CD4-positive, alpha-beta T cell (primary cell): ENCODE data around the gene MICAL2. TPM values are rescaled to one million over a fixed set of nuclear protein-coding genes. Genes with fewer than 3 reads are reported as not detected.

ENCODE experiments used
- ATAC-seq: fragments of 200-7000 bp; cut with Tn5 transposase; one replicate; pipeline ENCODE4 v1.10.0; 2022; ENCODE audit warnings: mild to moderate bottlenecking; ENCODE audit not compliant: poor library complexity
- CTCF ChIA-PET: fragments of 350-600 bp; sonication (Branson Sonifier 250); formaldehyde crosslinking; loops from one replicate; lab custom pipeline; 2021; ENCODE audit warnings: antibody characterized with exemption, inconsistent platforms; lab: Charles Lee
- POLR2A ChIA-PET: fragments of 350-600 bp; sonication (Branson Sonifier 250); formaldehyde crosslinking; loops from one replicate; lab custom pipeline; 2021; ENCODE audit warnings: antibody characterized with exemption, inconsistent platforms; lab: Charles Lee
- DNase-seq, 14 experiments: peaks; one replicate each; pipeline ENCODE4 v3.0.0-alpha.2; 2013 to 2020; ENCODE audit warnings: mixed read lengths in 2 of 14
- H3K27ac ChIP-seq, 2 donors: one replicate each; pipeline versions ENCODE4 v1.5.1 to v1.7.0; 2013; ENCODE audit warnings: low read length in 2 of 2, low read depth in 1 of 2, mild to moderate bottlenecking in 1 of 2
- H3K27me3 ChIP-seq, 2 experiments: 1 replicate in 1 of 2; 2 replicates in 1 of 2; pipeline versions ENCODE4 v1.6.1 to v1.7.0; 2013; ENCODE audit warnings: low read length in 2 of 2, control low read depth in 1 of 2, mild to moderate bottlenecking in 1 of 2, moderate library complexity in 1 of 2; ENCODE audit not compliant: insufficient read depth in 2 of 2, control insufficient read depth in 1 of 2
- H3K36me3 ChIP-seq: one replicate; pipeline ENCODE4 v1.6.1; 2013; ENCODE audit warnings: low read length, control low read depth; ENCODE audit not compliant: insufficient read depth
- H3K4me1 ChIP-seq: one replicate; pipeline ENCODE4 v1.6.1; 2013; ENCODE audit warnings: low read length, control low read depth; ENCODE audit not compliant: insufficient read depth
- H3K4me3 ChIP-seq: one replicate; pipeline ENCODE4 v1.5.1; 2013; ENCODE audit warnings: mild to moderate bottlenecking, low read length, moderate library complexity
- H3K9me3 ChIP-seq, 2 experiments: 1 replicate in 1 of 2; 2 replicates in 1 of 2; pipeline versions ENCODE4 v1.6.1 to v1.7.0; 2013; ENCODE audit warnings: low read length in 2 of 2, mild to moderate bottlenecking in 2 of 2, control low read depth in 1 of 2, moderate library complexity in 1 of 2; ENCODE audit not compliant: control insufficient read depth in 1 of 2, insufficient read depth in 1 of 2
- H3K27ac Mint-ChIP-seq: one replicate; pipeline ENCODE4 v1.8.0; 2020; ENCODE audit warnings: mixed read lengths
- H3K27me3 Mint-ChIP-seq: one replicate; pipeline ENCODE4 v1.8.0; 2021; ENCODE audit warnings: mixed read lengths
- H3K36me3 Mint-ChIP-seq: one replicate; pipeline ENCODE4 v1.8.0; 2021; ENCODE audit warnings: low read depth, mixed read lengths
- H3K4me1 Mint-ChIP-seq: one replicate; pipeline ENCODE4 v1.8.0; 2021; ENCODE audit warnings: low read depth, mixed read lengths
- H3K4me3 Mint-ChIP-seq: one replicate; pipeline ENCODE4 v1.8.0; 2020; ENCODE audit warnings: mild to moderate bottlenecking, mixed read lengths
- H3K9me3 Mint-ChIP-seq: one replicate; pipeline ENCODE4 v1.8.0; 2020; ENCODE audit warnings: mixed read lengths
- intact Hi-C, 2 experiments: fragments of 100-400 bp; cut with DNase I in 1 of 2; cut with micrococcal nuclease in 1 of 2; formaldehyde crosslinking; loops; one replicate each; pipeline versions ENCODE4 v1.15.1 to v1.9.0; 2023 to 2025; cut with DNase I, micrococcal nuclease
- total RNA-seq, 174 experiments: library from RNA in 2 of 174; stranded (reverse) in 2 of 174; gene quantifications; one replicate each; pipeline ENCODE4 v1.2.3 and lab custom pipeline; 2021 to 2026
- TF ChIP-seq, protein P1 (sequence below): fragments of 200-600 bp; IDR thresholded peaks from one replicate; pipeline ENCODE4 v1.8.0; 2022; ENCODE audit warnings: antibody characterized with exemption, mild to moderate bottlenecking

MICAL2 gene
- total RNA-seq, 2 experiments from 2014 or later = 12.8 to 14.1 TPM

DNA sequence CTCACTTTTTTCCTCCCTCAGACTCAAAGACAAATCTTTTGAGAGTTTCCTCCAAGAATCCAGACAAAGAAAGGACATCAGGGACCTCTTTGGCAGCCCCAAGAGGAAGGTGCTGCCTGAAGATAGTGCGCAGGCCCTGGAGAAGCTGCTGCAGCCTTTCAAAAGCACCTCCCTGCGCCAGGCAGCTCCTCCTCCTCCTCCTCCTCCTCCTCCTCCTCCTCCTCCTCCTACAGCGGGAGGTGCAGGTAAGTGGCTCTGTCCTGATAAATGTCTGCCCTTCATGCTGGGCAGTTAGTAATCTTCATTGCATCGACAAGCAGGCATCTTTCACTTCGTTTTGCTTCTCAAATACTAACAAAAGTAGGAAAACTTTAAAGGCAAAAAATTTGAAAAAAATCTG lies 184.2 kb downstream of the MICAL2 start:
- DNase-seq = no peak
- peaks cover 4% of the 10 kb centered on the region for H3K9me3 Mint-ChIP-seq
- no peaks in the 10 kb centered on the region for H3K36me3 ChIP-seq
- no peak overlapping the region for H3K4me3 Mint-ChIP-seq
- H3K4me1 ChIP-seq = peaks cover 10% of the 10 kb centered on the region
- ChIA-PET CTCF (no interaction called here), POLR2A (no interaction called here)
- peaks cover 0 to 5% of the 10 kb centered on the region in 2 experiments for H3K9me3 ChIP-seq
- H3K27ac Mint-ChIP-seq = no peak overlapping the region
- peaks cover 18% of the 10 kb centered on the region for H3K4me1 Mint-ChIP-seq
- TF ChIP-seq, protein P1, sequence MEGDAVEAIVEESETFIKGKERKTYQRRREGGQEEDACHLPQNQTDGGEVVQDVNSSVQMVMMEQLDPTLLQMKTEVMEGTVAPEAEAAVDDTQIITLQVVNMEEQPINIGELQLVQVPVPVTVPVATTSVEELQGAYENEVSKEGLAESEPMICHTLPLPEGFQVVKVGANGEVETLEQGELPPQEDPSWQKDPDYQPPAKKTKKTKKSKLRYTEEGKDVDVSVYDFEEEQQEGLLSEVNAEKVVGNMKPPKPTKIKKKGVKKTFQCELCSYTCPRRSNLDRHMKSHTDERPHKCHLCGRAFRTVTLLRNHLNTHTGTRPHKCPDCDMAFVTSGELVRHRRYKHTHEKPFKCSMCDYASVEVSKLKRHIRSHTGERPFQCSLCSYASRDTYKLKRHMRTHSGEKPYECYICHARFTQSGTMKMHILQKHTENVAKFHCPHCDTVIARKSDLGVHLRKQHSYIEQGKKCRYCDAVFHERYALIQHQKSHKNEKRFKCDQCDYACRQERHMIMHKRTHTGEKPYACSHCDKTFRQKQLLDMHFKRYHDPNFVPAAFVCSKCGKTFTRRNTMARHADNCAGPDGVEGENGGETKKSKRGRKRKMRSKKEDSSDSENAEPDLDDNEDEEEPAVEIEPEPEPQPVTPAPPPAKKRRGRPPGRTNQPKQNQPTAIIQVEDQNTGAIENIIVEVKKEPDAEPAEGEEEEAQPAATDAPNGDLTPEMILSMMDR = no peak
- no peak overlapping the region for H3K27ac ChIP-seq
- peaks cover 6% of the 10 kb centered on the region for H3K36me3 Mint-ChIP-seq
- H3K4me3 ChIP-seq = no peak overlapping the region
- ATAC-seq = no peak
- H3K27me3 ChIP-seq = no peaks in the 10 kb centered on the region
- no peaks in the 10 kb centered on the region for H3K27me3 Mint-ChIP-seq
- intact Hi-C loops = no loop called here

DNA sequence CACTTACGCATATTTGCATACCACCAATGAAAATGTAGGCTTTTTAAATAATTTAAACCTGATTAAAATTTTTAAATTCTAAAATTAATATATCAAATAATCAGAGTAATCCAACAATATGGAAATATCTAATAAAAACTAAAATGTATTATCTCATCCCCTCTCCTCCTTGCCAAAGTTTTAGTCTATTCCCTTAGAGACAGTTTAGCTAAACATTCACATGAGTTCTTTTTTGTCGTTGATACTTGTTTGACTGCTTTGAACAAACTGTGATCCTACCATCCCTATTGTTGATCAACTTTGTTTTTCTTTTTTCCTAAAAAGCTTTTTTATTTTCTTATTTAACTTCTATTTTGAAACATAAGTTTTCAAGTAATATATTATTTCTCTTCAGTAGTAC lies 185.6 kb downstream of the MICAL2 start:
- H3K36me3 ChIP-seq = no peaks in the 10 kb centered on the region
- DNase-seq (no peak), ATAC-seq (no peak)
- Mint-ChIP-seq H3K4me3 (no peak overlapping the region), H3K4me1 (peaks cover 7% of the 10 kb centered on the region), H3K27ac (no peak overlapping the region), H3K9me3 (peaks cover 6% of the 10 kb centered on the region), H3K36me3 (peaks cover 6% of the 10 kb centered on the region), H3K27me3 (no peaks in the 10 kb centered on the region)
- intact Hi-C loops = no loop called here
- H3K4me3 ChIP-seq = no peak overlapping the region
- H3K9me3 ChIP-seq = peaks cover 0 to 5% of the 10 kb centered on the region in 2 experiments
- POLR2A ChIA-PET = no interaction called here
- H3K4me1 ChIP-seq = no peaks in the 10 kb centered on the region
- H3K27ac ChIP-seq = no peak overlapping the region
- CTCF ChIA-PET = no interaction called here
- TF ChIP-seq, protein P1 = no peak
- H3K27me3 ChIP-seq = no peaks in the 10 kb centered on the region

DNA sequence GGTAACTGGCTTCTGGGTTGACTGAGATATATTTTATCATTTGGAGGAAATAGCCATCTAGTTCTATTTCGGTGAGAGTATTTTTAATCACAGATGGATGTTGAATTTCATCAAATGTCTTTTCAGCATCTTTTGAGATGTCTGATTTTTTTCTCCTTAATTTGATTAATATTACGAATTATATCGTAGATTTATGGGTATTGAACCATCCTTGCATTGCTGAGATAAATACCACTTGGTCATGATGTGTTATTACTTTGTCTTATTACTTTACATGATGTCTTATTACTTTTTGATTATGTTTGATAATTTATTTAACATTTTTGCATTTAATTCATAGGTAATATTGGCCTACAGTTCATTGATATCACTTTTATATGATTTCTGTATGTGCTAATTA lies 188.2 kb downstream of the MICAL2 start:
- TF ChIP-seq, protein P1 = no peak
- H3K4me1 ChIP-seq = no peaks in the 10 kb centered on the region
- no peak overlapping the region for H3K4me3 ChIP-seq
- Mint-ChIP-seq H3K9me3 (peaks cover 6% of the 10 kb centered on the region), H3K4me3 (no peak overlapping the region), H3K27ac (no peak overlapping the region), H3K27me3 (no peaks in the 10 kb centered on the region), H3K4me1 (no peaks in the 10 kb centered on the region), H3K36me3 (peaks cover 6% of the 10 kb centered on the region)
- peaks cover 0 to 5% of the 10 kb centered on the region in 2 experiments for H3K9me3 ChIP-seq
- no peak for DNase-seq
- no peaks in the 10 kb centered on the region for H3K36me3 ChIP-seq
- H3K27me3 ChIP-seq = no peaks in the 10 kb centered on the region
- ATAC-seq = no peak
- ChIA-PET POLR2A (no interaction called here), CTCF (no interaction called here)
- H3K27ac ChIP-seq = no peak overlapping the region
- intact Hi-C loops = no loop called here
